HepG2 (cell line): Measurements from ENCODE around the gene ZFP36L2. TPM values are rescaled to one million over a fixed set of nuclear protein-coding genes. Genes with fewer than 3 reads are reported as not detected.

ENCODE experiments used
- AGO1 ChIP-seq: fragments of 200-400 bp; formaldehyde crosslinking; IDR thresholded peaks from 2 replicates; pipeline ENCODE4 v1.6.1; 2017; ENCODE audit warnings: mild to moderate bottlenecking, low read depth, low read length, moderate library complexity; ENCODE audit not compliant: poor library complexity, severe bottlenecking
- ARNT2 ChIP-seq: sonication (generic); formaldehyde crosslinking; IDR thresholded peaks from 2 replicates; pipeline ENCODE4 v1.8.0; 2022; ENCODE audit warnings: mild to moderate bottlenecking, low read depth, missing genetic modification reagents, moderate library complexity
- CCDC6 ChIP-seq: sonication (generic); formaldehyde crosslinking; IDR thresholded peaks from 2 replicates; pipeline ENCODE4 v1.8.1; 2022; ENCODE audit warnings: mild to moderate bottlenecking, missing genetic modification reagents, moderate library complexity
- GATAD2A ChIP-seq: IDR thresholded peaks from 2 replicates; pipeline ENCODE4 v1.6.1; 2016
- IRF2 ChIP-seq: IDR thresholded peaks from 2 replicates; pipeline ENCODE4 v1.6.1; 2018; ENCODE audit warnings: missing genetic modification reagents, missing compliant biosample characterization
- MIER3 ChIP-seq: IDR thresholded peaks from 2 replicates; pipeline ENCODE4 v1.6.1; 2016; ENCODE audit warnings: missing compliant biosample characterization, borderline replicate concordance
- MTF1 ChIP-seq: sonication (generic); formaldehyde crosslinking; IDR thresholded peaks from 2 replicates; pipeline ENCODE4 v1.5.0; 2020; ENCODE audit warnings: missing genetic modification reagents
- NPAS2 ChIP-seq: sonication (generic); formaldehyde crosslinking; IDR thresholded peaks from 2 replicates; pipeline ENCODE4 v1.8.0; 2022; ENCODE audit warnings: mild to moderate bottlenecking, missing genetic modification reagents, borderline replicate concordance
- SMARCC2 ChIP-seq: fragments of 450-650 bp; IDR thresholded peaks from 2 replicates; pipeline ENCODE4 v1.6.1; 2017; ENCODE audit warnings: antibody characterized with exemption, mild to moderate bottlenecking
- SUZ12 ChIP-seq: fragments of 150-350 bp; IDR thresholded peaks from 2 replicates; pipeline ENCODE4 v1.6.1; 2014; ENCODE audit warnings: low read depth, low read length
- TBX3 ChIP-seq: fragments of 450-650 bp; IDR thresholded peaks from 2 replicates; pipeline ENCODE4 v1.6.1; 2017; ENCODE audit warnings: antibody characterized with exemption, mild to moderate bottlenecking, inconsistent platforms, borderline replicate concordance
- ZNF337 ChIP-seq: sonication (generic); formaldehyde crosslinking; IDR thresholded peaks from 2 replicates; pipeline ENCODE4 v1.5.1; 2020; ENCODE audit warnings: missing genetic modification reagents, low read depth, mild to moderate bottlenecking, borderline replicate concordance
- ZNF343 ChIP-seq: sonication (generic); formaldehyde crosslinking; IDR thresholded peaks from 2 replicates; pipeline ENCODE4 v1.4.0; 2020; ENCODE audit warnings: mild to moderate bottlenecking, missing genetic modification reagents
- ZNF460 ChIP-seq: sonication (generic); formaldehyde crosslinking; IDR thresholded peaks from 2 replicates; pipeline ENCODE4 v1.5.1; 2020; ENCODE audit warnings: missing genetic modification reagents, mild to moderate bottlenecking, borderline replicate concordance
- ZNF530 ChIP-seq: sonication (generic); formaldehyde crosslinking; IDR thresholded peaks from 2 replicates; pipeline ENCODE4 v1.5.0; 2020; ENCODE audit warnings: low read depth, mild to moderate bottlenecking, missing genetic modification reagents
- ZNF589 ChIP-seq: sonication (generic); formaldehyde crosslinking; conservative IDR thresholded peaks from 2 replicates; pipeline ENCODE4 v1.8.0; 2022; ENCODE audit warnings: mild to moderate bottlenecking, moderate library complexity, missing genetic modification reagents
- ZNF674 ChIP-seq: sonication (generic); formaldehyde crosslinking; IDR thresholded peaks from 2 replicates; pipeline ENCODE4 v1.5.0; 2020; ENCODE audit warnings: low read depth, mild to moderate bottlenecking, missing genetic modification reagents
- ZSCAN31 ChIP-seq: sonication (generic); formaldehyde crosslinking; IDR thresholded peaks from 2 replicates; pipeline ENCODE4 v1.5.0; 2020; ENCODE audit warnings: low read depth, mild to moderate bottlenecking, missing genetic modification reagents
- polyA plus RNA-seq, 8 experiments: library from polyadenylated mRNA; depleted of rRNA in 3 of 8; stranded (reverse) in 7 of 8; unstranded in 1 of 8; fragments of >200 nt; fragmentation: Illumina TruSeq in 4 of 8; extraction: Trizol in 4 of 8; gene quantifications; 2 replicates each; pipeline versions ENCODE4 v1.2.1 to v1.2.3, GENCODE V29; 2011 to 2016; ENCODE audit warnings: low read depth in 4 of 8, missing spikeins in 1 of 8, mixed read lengths in 1 of 8; ENCODE audit not compliant: insufficient read depth in 1 of 8
- total RNA-seq, 5 experiments: library from RNA; depleted of rRNA; stranded (reverse); fragments of >200 nt; fragmentation: Illumina TruSeq; extraction: Trizol; gene quantifications; 2 replicates each; pipeline ENCODE4 v1.2.3, GENCODE V29; 2016; ENCODE audit warnings: low read depth in 1 of 5
- TF ChIP-seq, protein P1 (sequence below): sonication (generic); formaldehyde crosslinking; IDR thresholded peaks from 2 replicates; pipeline ENCODE4 v1.4.0; 2020; ENCODE audit warnings: mild to moderate bottlenecking, missing genetic modification reagents
- TF ChIP-seq, protein P2 (sequence below): sonication (generic); formaldehyde crosslinking; IDR thresholded peaks from 2 replicates; pipeline ENCODE4 v1.8.0; 2022; ENCODE audit warnings: missing genetic modification reagents, mild to moderate bottlenecking, inconsistent platforms, borderline replicate concordance

ZFP36L2 gene
- total and polyA plus RNA-seq, 2 of the 13 experiments (the other 11 are each of a cell fraction or from before 2014, with no cell fraction given): 11.2 to 21.8 TPM

DNA sequence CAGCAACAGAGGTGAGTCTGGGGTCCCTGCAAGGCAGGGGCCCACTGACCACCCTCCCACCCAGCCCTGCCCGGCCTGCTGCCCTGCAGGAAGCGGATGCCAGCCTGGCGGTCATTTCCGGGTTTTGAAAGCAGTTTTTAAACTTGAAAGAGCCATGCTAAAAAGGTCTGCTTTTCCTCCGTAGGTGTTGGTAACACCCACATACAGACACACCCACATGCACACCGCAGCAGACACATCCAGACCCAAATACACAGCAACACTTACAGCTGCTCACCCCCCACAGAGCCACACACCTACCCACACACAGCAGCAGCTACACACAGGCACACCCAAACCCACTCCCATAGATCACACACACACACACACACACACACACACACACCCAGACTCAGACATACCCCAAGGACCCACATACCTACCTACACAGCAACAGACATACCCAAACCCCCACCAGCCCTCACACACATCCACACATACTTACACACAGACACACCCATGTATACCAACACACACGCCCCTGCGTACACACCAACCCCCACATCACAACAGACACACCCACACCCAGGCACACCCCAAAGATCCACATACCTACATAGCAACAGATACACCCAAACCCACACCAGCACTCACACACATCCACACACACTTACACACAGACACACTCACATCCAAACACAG is 7.6 kb downstream of the ZFP36L2 start (continued):
- TF ChIP-seq, protein P1, sequence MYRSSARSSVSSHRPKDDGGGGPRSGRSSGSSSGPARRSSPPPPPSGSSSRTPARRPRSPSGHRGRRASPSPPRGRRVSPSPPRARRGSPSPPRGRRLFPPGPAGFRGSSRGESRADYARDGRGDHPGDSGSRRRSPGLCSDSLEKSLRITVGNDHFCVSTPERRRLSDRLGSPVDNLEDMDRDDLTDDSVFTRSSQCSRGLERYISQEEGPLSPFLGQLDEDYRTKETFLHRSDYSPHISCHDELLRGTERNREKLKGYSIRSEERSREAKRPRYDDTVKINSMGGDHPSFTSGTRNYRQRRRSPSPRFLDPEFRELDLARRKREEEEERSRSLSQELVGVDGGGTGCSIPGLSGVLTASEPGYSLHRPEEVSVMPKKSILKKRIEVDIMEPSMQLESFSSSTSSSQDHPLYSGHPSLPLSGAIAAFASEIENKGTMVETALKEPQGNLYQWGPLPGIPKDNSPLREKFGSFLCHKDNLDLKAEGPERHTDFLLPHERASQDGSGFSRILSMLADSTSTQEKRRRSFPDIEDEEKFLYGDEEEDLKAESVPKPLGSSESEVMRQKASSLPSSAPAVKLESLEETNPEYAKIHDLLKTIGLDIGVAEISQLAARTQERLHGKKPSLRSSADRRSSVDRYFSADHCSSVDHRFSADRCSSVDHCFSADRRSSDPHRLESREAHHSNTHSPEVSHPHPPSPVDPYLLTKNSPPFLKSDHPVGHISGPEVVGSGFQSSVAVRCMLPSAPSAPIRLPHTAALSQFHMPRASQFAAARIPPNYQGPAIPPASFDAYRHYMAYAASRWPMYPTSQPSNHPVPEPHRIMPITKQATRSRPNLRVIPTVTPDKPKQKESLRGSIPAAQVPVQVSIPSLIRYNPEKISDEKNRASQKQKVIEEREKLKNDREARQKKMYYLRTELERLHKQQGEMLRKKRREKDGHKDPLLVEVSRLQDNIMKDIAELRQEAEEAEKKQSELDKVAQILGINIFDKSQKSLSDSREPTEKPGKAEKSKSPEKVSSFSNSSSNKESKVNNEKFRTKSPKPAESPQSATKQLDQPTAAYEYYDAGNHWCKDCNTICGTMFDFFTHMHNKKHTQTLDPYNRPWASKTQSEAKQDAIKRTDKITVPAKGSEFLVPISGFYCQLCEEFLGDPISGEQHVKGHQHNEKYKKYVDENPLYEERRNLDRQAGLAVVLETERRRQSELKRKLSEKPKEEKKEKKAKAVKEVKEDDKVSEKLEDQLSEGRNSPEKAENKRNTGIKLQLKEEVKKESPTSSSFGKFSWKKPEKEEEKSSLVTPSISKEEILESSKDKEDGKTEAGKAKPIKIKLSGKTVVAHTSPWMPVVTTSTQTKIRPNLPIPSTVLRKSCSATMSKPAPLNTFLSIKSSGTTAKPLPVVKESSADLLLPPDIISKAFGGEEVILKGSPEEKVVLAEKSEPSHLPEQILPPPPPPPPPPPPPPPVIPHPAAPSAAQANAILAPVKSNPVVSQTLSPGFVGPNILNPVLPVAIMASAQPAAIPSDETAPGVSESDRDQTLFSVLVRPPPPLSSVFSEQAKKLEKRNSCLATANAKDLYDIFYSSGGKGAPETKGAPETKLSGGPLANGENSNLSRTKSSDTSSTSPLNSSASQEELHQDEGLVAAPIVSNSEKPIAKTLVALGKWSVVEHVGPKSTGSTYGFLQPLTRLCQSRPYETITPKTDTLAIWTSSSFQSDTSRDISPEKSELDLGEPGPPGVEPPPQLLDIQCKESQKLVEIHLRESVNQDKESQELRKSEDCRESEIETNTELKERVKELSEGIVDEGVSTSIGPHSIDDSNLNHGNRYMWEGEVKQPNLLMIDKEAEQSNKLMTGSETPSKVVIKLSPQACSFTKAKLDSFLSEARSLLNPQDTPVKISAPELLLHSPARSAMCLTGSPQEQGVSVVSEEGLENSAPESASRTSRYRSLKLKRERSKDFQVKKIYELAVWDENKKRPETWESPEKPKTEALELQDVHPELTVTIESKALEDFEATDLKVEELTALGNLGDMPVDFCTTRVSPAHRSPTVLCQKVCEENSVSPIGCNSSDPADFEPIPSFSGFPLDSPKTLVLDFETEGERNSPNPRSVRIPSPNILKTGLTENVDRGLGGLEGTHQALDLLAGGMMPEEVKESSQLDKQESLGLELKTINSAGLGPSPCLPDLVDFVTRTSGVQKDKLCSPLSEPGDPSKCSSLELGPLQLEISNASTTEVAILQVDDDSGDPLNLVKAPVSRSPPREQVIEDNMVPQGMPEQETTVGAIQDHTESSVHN (CRISPR knock-in tag): 0 out of 2 replicates have a peak, but pooled peaks have one; percentile 57
- TF ChIP-seq CCDC6 (CRISPR knock-in tag) (no peak), ZSCAN31 (CRISPR knock-in tag) (no peak), ARNT2 (CRISPR knock-in tag) (no peak), ZNF530 (CRISPR knock-in tag) (no peak), TBX3 (no peak), ZNF674 (peak; percentile 85; the same call in 1 of the 2 replicates), SMARCC2 (no peak), MTF1 (CRISPR knock-in tag) (no peak), IRF2 (no peak), ZNF337 (CRISPR knock-in tag) (no peak), MIER3 (CRISPR knock-in tag) (no peak), NPAS2 (CRISPR knock-in tag) (no peak), SUZ12 (no peak), AGO1 (no peak), ZNF343 (CRISPR knock-in tag) (no peak), ZNF460 (CRISPR knock-in tag) (no peak), GATAD2A (peak; percentile 68; the same call in 1 of the 2 replicates), ZNF589 (CRISPR knock-in tag) (no peak)
- TF ChIP-seq, protein P2, sequence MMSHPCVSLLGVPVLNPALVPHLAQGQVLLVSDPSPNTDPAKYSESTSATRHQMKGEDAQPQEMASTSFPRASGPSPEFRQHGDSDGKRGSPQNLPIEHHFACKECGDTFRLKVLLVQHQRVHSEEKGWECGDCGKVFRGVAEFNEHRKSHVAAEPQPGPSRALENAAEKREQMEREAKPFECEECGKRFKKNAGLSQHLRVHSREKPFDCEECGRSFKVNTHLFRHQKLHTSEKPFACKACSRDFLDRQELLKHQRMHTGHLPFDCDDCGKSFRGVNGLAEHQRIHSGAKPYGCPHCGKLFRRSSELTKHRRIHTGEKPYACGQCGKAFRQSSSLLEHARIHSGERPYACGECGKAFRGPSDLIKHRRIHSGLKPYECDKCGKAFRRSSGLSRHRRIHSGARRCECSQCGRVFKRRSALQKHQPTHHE (CRISPR knock-in tag): no peak
